Neuron (in vitro differentiated cells): ENCODE results near the gene HS6ST1.
"Not testable (repeated sequence)": the region's sequence is repeated elsewhere in the genome, so short reads cannot be mapped to it uniquely, and the experiment has no call there.

Source experiments
- H2AFZ ChIP-seq: one replicate; pipeline ENCODE4 v1.6.1; 2013; ENCODE audit warnings: low read depth, mild to moderate bottlenecking, inconsistent platforms, low read length, moderate library complexity
- H3K27me3 ChIP-seq: one replicate; pipeline ENCODE4 v1.6.1; 2013; ENCODE audit warnings: low read length; ENCODE audit not compliant: insufficient read depth
- H3K36me3 ChIP-seq: one replicate; pipeline ENCODE4 v1.6.1; 2013; ENCODE audit warnings: low read length; ENCODE audit not compliant: insufficient read depth
- H3K4me1 ChIP-seq: one replicate; pipeline ENCODE4 v1.6.1; 2013; ENCODE audit warnings: low read length; ENCODE audit not compliant: insufficient read depth
- H3K4me3 ChIP-seq: 2 replicates; pipeline ENCODE4 v1.5.1; 2013; ENCODE audit warnings: mild to moderate bottlenecking, low read length, moderate library complexity
- H3K9me3 ChIP-seq: one replicate; pipeline ENCODE4 v1.6.1; 2013; ENCODE audit warnings: low read length

The HS6ST1 gene

GRCh38 chr2:128269990-128270671 is 48.5 kb downstream of the HS6ST1 start:
- Histone ChIP-seq H3K4me3 (no peak overlapping the region), H2AFZ (no peak overlapping the region), H3K36me3 (peaks cover 53% of the 10 kb centered on the region)

GRCh38 chr2:128269063-128269989 is 49.3 kb downstream of the HS6ST1 start:
- H3K36me3 ChIP-seq: peaks cover 49% of the 10 kb centered on the region
- H2AFZ ChIP-seq: no peak overlapping the region
- H3K9me3 ChIP-seq: peaks cover 2% of the 10 kb centered on the region
- H3K4me3 ChIP-seq: no peak overlapping the region
- H3K4me1 ChIP-seq: no peaks in the 10 kb centered on the region
- H3K27me3 ChIP-seq: no peaks in the 10 kb centered on the region

More at GRCh38 chr2:128269990-128270671, 48.5 kb downstream of the HS6ST1 start:
- Histone ChIP-seq H3K27me3 (no peaks in the 10 kb centered on the region), H3K9me3 (peaks cover 6% of the 10 kb centered on the region), H3K4me1 (no peaks in the 10 kb centered on the region)

- H3K4me3 ChIP-seq, H2AFZ ChIP-seq, H3K4me1 ChIP-seq, H3K27me3 ChIP-seq, H3K9me3 ChIP-seq: not testable (repeated sequence)
- peaks cover 45% of the 10 kb centered on the region for H3K36me3 ChIP-seq
These were observed 50.1 kb downstream of the HS6ST1 start for GRCh38 chr2:128268611-128269010.

- H3K4me1 ChIP-seq, H3K27me3 ChIP-seq, H3K4me3 ChIP-seq, H2AFZ ChIP-seq, H3K9me3 ChIP-seq: not testable (repeated sequence)
- peaks cover 40% of the 10 kb centered on the region for H3K36me3 ChIP-seq
These were observed 50.5 kb downstream of the HS6ST1 start for GRCh38 chr2:128268145-128268544.

- not testable (repeated sequence) for H3K27me3 ChIP-seq, H3K4me1 ChIP-seq, H3K4me3 ChIP-seq, H3K9me3 ChIP-seq, H2AFZ ChIP-seq
- H3K36me3 ChIP-seq: peaks cover 35% of the 10 kb centered on the region
These were observed 51.0 kb downstream of the HS6ST1 start for GRCh38 chr2:128267649-128268048.

- peaks cover 33% of the 10 kb centered on the region for H3K36me3 ChIP-seq
- not testable (repeated sequence) for H3K9me3 ChIP-seq, H2AFZ ChIP-seq, H3K4me1 ChIP-seq, H3K4me3 ChIP-seq, H3K27me3 ChIP-seq
These were observed 51.5 kb downstream of the HS6ST1 start for GRCh38 chr2:128267197-128267596.

GRCh38 chr2:128266463-128266862 is 52.2 kb downstream of the HS6ST1 start:
- H2AFZ ChIP-seq, H3K27me3 ChIP-seq, H3K4me1 ChIP-seq, H3K4me3 ChIP-seq, H3K9me3 ChIP-seq: not testable (repeated sequence)
- H3K36me3 ChIP-seq: peaks cover 28% of the 10 kb centered on the region

GRCh38 chr2:128265608-128265993 is 53.1 kb downstream of the HS6ST1 start:
- H3K9me3 ChIP-seq, H2AFZ ChIP-seq, H3K27me3 ChIP-seq, H3K4me3 ChIP-seq: not testable (repeated sequence)
- Histone ChIP-seq H3K4me1 (peaks cover 13% of the 10 kb centered on the region), H3K36me3 (peaks cover 26% of the 10 kb centered on the region)

- no peaks in the 10 kb centered on the region for H3K27me3 ChIP-seq
- no peaks in the 10 kb centered on the region for H3K9me3 ChIP-seq
- no peak overlapping the region for H3K4me3 ChIP-seq
- peaks cover 13% of the 10 kb centered on the region for H3K4me1 ChIP-seq
- peaks cover 24% of the 10 kb centered on the region for H3K36me3 ChIP-seq
- H2AFZ ChIP-seq: no peak overlapping the region
These were observed 53.6 kb downstream of the HS6ST1 start for GRCh38 chr2:128264881-128265607.

- Histone ChIP-seq H3K9me3 (no peaks in the 10 kb centered on the region), H3K36me3 (peaks cover 15% of the 10 kb centered on the region), H2AFZ (no peak overlapping the region), H3K4me3 (no peak overlapping the region), H3K27me3 (no peaks in the 10 kb centered on the region), H3K4me1 (peaks cover 13% of the 10 kb centered on the region)
These were observed 54.8 kb downstream of the HS6ST1 start for GRCh38 chr2:128263902-128264331.

GRCh38 chr2:128262315-128263253 is 56.1 kb downstream of the HS6ST1 start:
- Histone ChIP-seq H2AFZ (no peak overlapping the region), H3K4me1 (peaks cover 13% of the 10 kb centered on the region), H3K36me3 (peaks cover 8% of the 10 kb centered on the region), H3K27me3 (no peaks in the 10 kb centered on the region), H3K4me3 (no peak overlapping the region), H3K9me3 (no peaks in the 10 kb centered on the region)
